Uterus (tissue), 2 donors: ENCODE measurements around the gene CRIM1.

ENCODE experiments used
- POLR2A ChIP-seq, 2 donors: fragments of 450-650 bp; IDR thresholded peaks; one replicate each; pipeline ENCODE4 v1.6.1; 2016; ENCODE audit warnings: antibody characterized with exemption in 2 of 2, mild to moderate bottlenecking in 1 of 2, moderate library complexity in 1 of 2
- TF ChIP-seq, protein P1 (sequence below), 4 experiments: fragments of 200-600 bp in 2 of 4; fragments of 450-650 bp in 2 of 4; sonication (generic) in 2 of 4; IDR thresholded peaks; one replicate each; pipeline ENCODE4 v1.5.1; 2016 to 2019; ENCODE audit warnings: antibody characterized with exemption in 4 of 4, mild to moderate bottlenecking in 2 of 4, moderate library complexity in 1 of 4

DNA sequence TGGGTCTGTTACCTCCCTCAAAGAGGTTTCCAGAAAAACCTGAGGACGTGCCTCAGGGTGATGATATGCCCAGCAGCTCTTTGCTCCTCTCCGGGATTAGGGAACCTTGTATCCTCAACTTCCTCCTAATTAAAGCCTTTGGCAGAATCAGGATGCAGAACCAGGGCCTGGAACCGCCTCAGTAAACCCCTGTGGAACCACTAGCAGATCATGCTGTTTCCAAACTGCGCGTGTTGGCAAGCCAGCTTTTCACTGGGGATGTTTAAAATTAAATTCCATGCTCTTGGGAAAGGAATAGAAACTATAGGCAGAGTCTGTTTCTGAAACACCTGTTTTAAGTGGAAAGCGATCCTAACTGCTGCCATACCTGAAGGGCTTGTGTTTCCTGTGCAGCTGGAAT is 26.4 kb downstream of the CRIM1 start:
- TF ChIP-seq, protein P1, sequence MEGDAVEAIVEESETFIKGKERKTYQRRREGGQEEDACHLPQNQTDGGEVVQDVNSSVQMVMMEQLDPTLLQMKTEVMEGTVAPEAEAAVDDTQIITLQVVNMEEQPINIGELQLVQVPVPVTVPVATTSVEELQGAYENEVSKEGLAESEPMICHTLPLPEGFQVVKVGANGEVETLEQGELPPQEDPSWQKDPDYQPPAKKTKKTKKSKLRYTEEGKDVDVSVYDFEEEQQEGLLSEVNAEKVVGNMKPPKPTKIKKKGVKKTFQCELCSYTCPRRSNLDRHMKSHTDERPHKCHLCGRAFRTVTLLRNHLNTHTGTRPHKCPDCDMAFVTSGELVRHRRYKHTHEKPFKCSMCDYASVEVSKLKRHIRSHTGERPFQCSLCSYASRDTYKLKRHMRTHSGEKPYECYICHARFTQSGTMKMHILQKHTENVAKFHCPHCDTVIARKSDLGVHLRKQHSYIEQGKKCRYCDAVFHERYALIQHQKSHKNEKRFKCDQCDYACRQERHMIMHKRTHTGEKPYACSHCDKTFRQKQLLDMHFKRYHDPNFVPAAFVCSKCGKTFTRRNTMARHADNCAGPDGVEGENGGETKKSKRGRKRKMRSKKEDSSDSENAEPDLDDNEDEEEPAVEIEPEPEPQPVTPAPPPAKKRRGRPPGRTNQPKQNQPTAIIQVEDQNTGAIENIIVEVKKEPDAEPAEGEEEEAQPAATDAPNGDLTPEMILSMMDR (IDR thresholded peaks at IDR 0.05), result no peak
- TF ChIP-seq POLR2A (IDR thresholded peaks at IDR 0.05), result no peak
